ENCODE measurements around the gene HOXC4.
A peak's percentile ranks its signal among the peaks of the same experiment; 100 is the strongest.

The HOXC4 gene

DNA sequence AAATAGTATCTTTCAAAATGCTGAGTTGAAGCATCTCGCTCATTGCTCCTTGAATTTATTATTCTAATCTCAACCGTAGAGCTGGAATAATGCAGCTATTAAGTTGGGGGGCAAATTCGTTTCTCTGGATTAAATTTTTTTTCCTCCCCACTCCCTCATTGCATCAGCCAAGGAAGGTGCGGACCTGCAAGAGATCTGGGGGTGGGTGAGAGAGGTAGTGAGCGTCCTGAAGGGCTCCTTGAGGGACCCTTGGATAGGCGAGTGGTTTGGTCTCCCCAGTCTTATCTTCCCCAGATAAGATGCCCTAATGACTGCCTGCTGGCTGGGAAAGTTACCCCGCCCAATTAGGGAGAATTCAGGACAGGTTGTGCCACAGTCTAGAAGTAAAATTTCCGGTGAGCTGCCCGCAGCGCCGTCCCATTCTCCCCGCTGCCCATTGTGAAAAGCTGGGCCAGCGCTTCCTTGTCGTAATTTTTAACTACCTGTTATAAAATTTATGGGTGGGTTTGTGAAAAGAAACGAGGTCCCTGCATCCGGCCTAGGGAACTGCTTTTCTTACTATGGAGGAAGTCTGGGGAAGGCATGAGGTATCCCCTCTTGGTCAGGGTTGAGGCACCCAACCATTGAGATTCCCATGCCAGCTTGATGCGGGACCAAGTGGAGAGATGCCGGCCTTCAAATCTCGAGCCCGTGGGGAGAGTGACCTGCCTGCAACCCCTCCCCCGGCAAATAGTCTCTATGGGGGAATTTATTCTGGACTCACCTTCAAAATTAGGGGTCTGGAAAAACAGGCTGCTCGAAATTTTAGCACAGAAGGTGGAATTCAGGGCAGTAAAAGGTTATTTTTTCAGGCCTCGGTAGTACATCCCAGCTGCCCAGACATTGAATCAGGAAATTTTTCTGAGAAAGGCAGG, 38.4 kb upstream of the HOXC4 start:
- no peak for DNase-seq (ENCODE audit: low read depth, low spot score)

DNA sequence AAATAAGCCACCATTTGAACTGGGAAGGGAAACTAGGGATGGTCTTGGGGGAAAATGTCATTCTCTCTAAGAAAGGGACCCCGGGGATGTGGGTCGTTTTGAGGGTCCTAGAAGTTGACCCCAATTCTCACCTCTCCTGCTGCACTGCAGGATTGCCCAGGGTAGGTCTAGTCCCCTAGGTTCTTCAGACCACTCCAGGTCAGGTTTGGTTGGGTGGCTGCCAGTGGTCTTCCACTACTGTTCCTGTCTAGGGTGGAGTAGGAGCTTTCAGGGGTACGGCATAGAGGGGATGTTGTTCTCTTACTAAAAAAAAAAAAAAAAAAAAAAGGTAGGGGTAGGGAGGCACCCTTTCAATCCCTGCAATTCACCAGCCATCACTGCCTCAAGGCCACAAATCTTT, 37.6 kb upstream of the HOXC4 start:
- DNase-seq (ENCODE audit: low read depth, low spot score): no peak

DNA sequence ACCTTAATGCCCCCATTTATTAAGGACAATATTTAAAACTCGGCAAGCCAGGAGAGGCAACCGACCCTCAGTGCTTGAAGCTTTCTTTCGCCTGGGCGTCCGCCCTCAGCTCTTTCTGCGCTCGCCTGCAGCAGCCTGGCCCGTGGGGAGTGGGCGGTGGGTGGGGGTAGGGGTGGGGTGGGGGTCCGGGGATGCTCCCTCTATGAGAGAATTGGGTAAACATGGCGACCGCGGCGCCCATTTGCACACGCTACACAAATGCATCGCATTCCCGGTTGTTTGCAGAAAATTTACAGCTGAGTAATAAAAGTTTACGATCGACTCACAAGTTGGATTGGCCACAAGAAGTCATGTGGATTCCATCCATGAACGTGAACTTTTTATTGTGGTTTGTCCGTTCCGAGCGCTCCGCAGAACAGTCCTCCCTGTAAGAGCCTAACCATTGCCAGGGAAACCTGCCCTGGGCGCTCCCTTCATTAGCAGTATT, 37.1 kb upstream of the HOXC4 start:
- DNase-seq (ENCODE audit: low read depth, low spot score): no peak

DNA sequence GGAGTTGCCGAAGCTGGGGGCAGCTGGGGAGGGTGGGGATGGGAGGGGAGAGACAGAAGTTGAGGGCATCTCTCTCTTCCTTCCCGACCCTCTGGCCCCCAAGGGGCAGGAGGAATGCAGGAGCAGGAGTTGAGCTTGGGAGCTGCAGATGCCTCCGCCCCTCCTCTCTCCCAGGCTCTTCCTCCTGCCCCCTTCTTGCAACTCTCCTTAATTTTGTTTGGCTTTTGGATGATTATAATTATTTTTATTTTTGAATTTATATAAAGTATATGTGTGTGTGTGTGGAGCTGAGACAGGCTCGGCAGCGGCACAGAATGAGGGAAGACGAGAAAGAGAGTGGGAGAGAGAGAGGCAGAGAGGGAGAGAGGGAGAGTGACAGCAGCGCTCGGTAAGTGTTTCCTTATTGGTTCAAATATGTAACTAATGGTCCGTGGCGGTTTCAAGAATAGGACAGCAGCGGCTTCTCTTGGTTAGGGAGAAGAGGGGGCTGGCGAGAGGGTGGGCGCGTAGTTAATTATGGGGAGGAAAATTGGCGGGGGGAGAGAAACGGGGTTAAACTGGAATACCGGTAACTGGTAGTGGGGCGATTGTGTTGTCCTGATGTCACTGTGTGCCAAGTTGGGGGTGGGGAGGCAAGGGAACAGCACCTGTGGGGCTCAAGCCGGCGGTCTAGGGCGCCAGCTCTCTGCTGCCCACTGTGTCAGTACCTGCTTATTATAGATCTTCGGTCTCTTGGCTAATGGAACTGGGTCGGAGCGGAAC, 36.4 kb upstream of the HOXC4 start:
- DNase-seq (ENCODE audit: low read depth, low spot score): no peak

DNA sequence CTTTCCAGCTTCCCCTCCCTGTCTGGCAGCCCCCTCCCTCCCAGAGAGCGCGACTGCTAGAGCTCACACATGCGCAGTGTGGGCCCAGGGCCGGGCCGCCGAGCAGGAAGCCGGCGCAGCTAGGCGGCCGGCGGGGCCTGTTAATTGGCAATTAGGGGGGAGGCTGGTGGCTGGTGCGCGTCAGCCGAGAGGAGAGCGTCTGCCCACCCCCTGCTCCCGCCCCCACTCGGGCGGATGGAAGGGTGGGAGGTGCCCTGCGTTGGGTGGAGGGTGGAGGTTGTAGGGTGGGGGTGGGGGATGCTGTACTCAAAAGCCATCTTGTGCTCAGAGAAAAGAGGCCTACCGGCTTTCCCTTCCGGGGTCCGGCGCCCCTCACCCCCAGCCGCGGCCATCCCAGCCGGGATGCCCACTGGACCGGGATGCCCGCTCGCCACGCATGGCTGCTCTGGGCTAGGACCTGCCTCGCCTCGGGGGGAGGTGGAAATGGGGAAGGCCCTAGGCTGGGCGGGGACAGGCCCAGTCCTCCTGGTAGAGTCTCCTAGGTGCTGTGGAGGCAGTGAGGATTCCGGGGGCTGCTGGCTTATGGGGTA, 35.7 kb upstream of the HOXC4 start:
- DNase-seq (ENCODE audit: low read depth, low spot score): peak; percentile 87

DNA sequence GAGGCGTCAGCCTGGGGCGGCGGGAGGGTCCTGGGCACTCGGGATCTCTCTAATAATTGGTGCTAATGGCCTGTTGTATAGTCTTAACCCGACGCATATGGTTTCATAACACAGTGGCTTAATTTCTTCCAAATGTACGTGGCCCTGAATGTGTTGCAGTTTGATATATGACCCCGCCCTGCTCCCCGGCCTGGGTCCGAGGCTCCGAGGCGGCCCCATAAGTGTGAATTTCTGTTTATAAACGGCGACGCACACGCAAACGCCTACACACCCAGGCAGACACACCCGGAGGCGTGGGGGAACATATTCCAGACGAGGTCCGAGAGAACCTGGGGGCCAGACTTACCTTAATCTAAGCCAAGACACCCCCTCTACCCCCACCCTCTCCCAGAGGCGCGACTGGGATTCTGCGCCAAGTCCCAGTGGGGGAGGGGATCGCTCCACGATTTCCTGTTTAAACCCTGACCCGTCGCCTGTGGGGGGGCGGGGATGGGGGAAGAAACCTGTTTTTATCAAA, 35.1 kb upstream of the HOXC4 start:
- DNase-seq (ENCODE audit: low read depth, low spot score): peak; percentile 51

DNA sequence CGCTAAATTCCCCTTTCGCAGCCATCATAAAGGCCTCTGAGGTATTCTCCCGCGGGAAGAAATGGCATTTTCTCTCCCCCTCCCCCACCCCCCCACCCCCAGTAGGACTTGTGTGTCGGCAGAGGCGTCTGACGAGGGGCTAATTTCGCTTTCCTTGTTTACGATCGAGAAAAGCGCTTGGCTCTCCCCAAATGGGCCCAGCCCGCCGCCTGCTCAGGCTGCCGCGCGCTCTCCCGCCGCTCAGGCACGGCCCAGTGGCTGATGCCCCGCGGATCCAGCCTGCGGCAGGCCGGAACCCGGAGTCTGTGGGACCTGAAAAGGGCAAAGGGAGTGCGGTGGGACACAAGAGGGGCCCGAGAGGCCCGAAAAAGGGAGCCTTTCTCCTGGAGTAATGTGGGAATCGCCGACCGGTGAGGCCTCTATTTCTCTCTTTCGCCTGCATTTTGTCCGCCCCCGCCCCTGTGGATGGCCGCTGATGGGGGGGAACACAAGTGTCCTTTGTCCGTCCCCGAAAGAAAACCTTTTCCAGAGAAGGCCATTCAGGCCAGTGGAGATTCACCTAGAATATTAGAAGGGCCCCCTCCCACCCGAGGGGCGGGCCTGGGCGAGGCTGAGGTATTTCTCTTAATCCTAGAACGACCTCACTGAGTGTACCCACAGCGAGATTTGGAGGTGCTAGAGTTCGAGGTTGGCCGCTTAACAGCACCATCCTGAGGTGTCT, 34.4 kb upstream of the HOXC4 start:
- no peak for DNase-seq (ENCODE audit: low read depth, low spot score)

DNA sequence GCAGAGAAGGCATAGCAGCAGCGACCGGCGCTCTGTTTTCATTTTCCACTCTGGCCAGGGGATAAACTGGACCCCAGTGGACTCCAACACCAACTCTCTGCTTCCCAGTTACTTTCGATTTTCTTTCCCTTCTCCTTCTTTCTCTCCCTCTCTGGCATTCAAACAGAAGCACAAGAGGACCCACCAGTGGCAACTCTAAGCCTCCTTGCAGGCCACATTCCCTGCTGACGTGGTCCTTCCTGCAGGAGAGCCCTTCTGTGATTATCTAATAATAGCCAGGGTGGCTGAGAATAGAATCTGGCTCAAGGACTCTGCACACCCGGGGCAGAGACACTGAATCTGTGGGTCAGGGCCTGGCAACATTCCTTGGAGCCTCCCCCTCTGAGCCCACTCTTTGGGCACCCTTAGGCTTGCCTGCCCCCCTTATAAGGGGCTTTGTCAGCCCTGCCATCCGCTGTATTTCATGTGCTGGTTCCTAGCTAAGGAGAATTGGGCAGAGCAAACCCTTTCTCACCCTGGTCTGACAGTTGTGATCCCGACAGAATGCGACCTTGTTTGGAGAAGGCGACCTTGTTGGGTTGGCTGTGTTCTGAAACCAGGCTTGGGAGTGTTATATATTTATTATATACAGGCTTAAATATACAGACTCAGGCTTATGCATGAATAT, 33.6 kb upstream of the HOXC4 start:
- no peak for DNase-seq (ENCODE audit: low read depth, low spot score)

DNA sequence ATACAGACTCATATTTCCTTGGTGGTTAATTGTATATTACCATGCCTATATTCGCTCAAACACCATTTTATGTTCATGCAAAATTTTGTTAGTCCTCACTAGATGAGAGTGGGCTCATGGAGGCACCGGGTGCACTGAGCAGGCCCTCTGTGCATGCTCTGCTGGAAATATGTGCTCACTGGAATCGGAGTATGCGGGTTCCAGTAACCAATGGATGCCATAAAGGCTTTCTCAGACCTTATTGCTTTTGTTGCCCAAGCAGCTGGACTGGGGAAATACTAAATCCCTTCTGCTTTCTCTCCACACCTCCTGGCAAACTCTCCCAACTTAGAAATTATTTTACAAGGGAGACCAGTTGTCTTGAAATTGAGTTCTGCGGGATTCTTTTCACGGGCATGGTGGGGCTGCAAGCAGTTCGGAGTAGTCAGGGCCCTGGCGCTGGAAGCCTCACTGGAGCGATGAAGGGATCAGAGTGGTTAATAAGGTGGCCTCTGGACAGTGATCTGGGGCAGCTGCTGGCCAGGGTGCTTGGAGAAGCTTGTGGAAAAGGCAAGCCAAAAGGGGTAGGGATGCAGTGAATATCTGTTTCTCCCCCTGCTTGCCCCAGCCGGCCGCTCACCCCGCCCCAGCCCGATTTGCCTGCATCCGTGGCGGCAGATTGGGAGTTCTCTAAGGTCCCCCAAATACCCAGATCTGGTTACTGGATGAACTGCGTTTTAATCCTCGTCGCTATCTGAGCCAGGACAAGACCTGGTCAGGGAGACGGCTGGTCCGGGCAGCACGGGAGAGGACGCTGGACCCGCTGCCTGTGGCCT, 32.8 kb upstream of the HOXC4 start:
- no peak for DNase-seq (ENCODE audit: low read depth, low spot score)

DNA sequence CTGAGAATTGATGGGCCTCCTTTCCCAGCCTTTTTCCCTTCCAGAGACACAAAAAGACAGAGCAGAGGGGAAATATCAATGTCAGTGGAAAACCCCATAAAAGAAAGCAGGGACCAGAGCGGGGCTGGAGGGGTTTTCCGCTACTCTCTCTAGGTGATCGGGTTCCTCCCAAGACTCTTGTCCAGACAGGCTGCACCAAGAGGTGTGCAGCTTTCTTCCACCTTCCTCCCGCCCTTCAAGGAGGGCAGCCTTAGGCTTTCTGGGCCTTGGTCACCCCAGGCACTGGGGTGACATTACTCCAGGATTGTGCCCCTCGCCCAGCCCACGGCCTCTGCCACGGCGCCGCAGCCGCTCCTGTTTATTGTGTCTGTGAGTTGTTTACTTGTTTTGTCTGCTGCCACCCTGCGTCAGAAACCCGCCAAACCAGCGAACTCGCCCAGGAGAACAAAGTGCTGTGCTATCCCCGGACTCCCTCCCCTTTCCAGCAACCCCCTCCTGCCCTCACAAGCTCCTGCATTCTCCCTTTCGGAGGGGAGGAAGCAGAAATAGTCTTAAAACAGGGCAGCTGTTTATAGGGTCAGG, 32.1 kb upstream of the HOXC4 start:
- DNase-seq (ENCODE audit: low read depth, low spot score): peak; percentile 89

DNA sequence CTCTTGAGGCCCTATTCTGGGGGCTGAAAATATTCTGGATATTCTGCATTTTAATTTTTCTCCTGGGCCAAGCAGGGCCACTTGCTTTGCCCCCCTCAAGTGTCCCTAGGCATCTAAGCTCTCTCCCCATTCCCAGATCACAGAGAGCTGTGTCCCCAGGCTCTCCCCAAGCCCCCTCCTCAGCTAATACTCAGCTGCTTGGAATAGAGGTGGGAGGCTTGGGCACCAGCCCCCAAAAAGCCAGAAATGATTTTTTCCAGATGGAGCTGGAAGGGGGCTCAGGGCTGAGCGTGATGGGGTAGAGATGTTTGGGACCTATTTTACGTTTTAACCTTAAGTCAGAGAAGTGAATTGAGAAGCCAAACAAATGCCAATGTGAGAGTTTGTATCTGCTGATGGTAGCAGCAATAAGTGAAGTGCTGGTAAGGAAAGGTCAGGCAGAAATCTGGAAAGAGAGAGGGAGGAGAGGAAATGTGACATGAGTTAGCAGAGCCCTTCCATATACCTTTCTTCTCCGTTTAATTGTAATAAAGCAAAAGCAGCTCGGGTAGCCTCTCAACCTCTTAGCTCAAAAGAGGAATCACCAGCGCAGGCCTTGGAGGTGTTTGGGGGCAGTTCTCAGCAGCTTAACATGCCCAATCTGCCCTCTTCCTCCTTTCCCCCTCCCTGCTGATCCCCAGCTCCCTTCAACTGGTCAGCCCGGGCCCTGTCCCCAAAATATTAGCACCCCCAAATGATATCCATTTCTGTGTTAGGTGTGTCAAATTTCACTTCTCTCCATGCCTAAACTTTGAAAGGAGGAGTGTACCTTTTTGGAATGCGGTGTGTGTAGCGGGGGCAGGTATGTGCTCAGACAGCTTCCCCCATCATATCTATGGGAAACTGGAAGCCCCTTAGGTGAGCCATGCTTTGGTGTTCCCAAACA, 30.4 kb upstream of the HOXC4 start:
- DNase-seq (ENCODE audit: low read depth, low spot score): no peak

DNA sequence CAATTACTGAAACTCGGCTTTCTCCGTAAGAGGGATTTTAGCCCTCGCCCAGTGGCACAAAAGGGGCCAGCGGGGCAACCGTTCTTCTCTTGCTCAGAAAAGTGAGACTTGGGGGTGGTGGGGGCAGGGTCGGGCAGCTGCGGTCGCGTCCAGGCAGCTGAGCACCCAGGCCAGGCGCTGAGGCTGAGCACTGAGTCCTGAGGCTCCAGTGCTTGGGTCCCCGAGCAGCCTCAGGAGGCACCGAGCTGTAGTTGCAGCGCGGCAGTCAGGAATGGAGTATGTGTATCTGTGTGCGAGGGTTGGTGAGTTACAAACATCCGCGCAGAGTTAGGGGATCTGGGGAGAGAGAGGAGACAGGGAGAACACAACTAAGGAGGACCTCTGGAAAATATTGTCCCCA, 29.5 kb upstream of the HOXC4 start:
- DNase-seq (ENCODE audit: low read depth, low spot score): peak; percentile 48

DNA sequence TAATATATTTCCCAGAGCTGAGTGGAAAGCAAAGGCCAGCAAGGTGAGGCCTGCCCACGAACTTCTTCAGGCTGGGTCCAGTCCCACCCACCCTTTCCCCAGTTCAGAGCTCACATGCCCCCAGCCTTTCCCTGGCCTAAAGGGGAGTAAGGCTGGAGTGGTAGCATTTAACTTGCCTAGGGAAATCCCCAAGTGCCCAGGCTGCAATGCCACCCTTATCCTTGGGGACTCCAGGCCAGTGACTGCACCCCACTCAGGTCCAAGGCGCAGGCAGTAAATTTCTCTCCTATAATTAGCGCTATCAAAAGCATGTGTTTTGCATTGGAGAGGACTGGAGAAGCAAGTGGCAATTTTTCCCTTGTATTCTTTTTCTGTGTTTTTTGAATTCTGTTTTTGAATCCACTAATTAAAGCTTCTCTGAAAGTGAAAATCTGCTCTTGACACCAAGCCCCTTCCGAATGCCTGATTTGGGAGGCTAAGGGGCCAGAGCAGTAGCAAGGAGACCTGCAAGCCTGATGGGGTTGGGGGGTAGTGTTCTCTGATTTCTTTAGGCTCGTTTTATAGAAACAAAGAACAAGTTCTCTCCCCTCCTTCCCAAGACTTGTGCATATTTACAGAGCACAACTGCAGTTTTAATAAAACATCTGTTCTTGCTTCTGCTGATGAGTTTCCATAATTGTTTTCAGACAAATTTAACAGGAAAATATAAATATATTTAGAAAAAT, 28.9 kb upstream of the HOXC4 start:
- DNase-seq (ENCODE audit: low read depth, low spot score): no peak

DNA sequence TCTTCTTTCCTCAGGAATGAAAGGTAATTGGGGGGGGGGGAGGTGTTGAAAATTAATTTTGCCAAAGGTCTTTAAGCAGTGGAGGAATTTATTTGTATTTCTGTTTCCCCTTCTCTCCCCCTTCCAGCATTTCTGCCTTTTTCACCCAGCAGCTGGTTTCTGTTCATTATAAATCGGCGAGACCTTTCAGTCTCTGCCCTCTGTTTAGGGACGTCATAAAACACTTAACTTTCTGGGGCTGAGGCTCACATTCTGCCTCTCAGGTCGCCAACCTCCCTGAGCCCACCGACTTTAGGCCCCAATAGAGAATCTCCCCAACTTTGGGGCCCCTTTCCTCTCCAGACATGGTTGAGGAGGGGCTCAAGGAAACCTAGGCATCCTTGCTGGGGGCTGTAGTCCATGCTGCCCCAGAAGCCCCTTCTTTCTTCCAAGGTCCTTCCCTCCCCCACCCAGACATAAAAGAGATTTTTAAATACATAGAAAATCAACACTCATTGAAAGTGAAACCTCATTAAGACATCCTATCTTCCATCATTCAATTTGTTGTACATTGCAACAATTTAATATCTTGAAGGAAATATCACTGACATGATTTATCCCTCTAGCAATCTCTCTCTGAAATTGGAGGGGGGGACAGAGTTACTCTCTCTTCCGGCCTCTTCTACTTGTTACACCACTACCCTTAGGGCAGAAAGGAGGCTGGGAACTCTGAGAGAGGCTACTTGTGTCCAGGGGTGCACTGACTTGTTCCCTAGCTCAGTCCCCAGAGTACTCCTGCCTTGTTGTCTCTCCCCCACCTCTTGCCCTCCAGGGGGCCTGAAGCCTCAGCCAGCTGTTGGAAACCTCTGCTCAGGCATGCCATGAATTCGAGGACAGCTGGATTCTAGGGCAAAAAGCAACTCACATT, 27.9 kb upstream of the HOXC4 start:
- no peak for DNase-seq (ENCODE audit: low read depth, low spot score)

DNA sequence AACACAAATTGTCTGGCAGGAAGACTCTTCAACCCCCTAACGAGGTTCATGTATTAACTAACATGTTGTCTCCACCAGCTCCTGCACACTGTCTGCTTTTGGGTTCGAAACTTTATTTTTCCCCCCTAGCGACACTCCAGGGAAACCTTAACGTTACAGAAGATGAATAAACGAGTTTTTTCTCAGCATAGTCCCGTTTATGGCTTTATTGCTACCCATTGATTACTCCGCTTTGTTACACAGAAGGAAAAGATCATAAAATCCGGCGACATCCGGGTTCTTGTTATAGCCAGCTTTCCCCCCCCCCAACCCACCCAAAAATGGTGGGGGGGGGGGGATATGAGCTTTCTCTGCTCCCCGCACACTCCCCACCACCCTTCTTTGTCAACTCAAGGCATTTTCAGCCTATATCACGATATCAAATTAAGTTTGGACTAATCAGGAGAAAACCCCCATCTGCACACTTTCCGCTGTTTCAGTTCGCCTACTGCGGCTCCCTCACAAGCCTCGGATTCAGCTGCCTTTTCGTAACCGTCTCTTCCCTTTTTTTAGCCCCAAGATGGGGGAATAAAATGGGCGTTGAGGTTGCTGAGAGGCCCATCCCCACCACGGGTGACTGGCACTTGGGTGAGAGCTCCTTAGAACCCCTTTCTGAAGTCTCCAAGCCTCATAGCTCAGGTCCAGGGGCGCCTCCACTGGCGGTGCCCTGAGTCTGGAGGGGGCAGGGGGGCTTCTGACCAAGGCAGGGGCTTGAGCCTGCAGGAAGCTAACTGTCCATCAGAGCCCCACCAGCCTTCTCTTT, 26.8 kb upstream of the HOXC4 start:
- no peak for DNase-seq (ENCODE audit: low read depth, low spot score)

DNA sequence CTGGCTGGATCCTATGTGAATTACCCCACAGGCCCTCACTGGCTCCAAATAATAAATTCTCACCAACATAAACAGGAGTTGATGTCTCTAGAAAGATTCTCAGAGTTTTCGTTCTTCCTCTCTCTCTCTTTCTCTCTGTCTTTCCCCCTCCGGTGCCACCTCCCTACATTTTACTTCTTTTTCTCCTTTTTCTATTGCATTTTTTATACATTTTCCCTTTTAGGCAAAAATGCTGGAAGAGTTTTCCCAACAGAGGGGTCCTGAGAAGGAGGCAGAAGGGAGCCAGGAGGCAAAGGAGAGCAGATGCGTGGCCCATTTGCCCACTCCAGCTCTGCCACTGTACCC, 26.2 kb upstream of the HOXC4 start:
- DNase-seq (ENCODE audit: low read depth, low spot score): no peak
